ENCODE results near the gene DCAKD. TPM values are rescaled to one million over a fixed set of nuclear protein-coding genes. Genes with fewer than 3 reads are reported as not detected.

DCAKD gene
- total and polyA plus RNA-seq, 2 experiments from 2014 or later: 60.6 to 113 TPM

GRCh38 chr17:45032174-45032541, 19.3 kb downstream of the DCAKD start:
- Histone ChIP-seq H3K4me3 (no peak overlapping the region), H3K9me3 (ENCODE audit: low read depth) (no peaks in the 10 kb centered on the region), H3K4me1 (ENCODE audit: low read depth) (peaks cover 5% of the 10 kb centered on the region), H3K27ac (peak overlapping the region; percentile 59), H3K27me3 (no peaks in the 10 kb centered on the region), H3K36me3 (peaks cover 10% of the 10 kb centered on the region)
- no peak for DNase-seq (ENCODE audit: low read depth in 1 of 2, low spot score in 1 of 2)
- no peak for TF ChIP-seq CTCF (IDR thresholded peaks at IDR 0.05; ENCODE audit: low read depth, low read length)

- Histone ChIP-seq H3K36me3 (peaks cover 10% of the 10 kb centered on the region), H3K4me1 (ENCODE audit: low read depth) (peaks cover 5% of the 10 kb centered on the region), H3K27ac (peak overlapping the region; percentile 59), H3K27me3 (no peaks in the 10 kb centered on the region), H3K4me3 (no peak overlapping the region), H3K9me3 (ENCODE audit: low read depth) (no peaks in the 10 kb centered on the region)
- DNase-seq (ENCODE audit: low read depth in 1 of 2, low spot score in 1 of 2): peak in 1 of 2 donors; percentile 42
- TF ChIP-seq CTCF (IDR thresholded peaks at IDR 0.05; ENCODE audit: low read depth, low read length): no peak
Measured at GRCh38 chr17:45031231-45032173, 19.9 kb downstream of the DCAKD start.

GRCh38 chr17:45030733-45031132, 20.7 kb downstream of the DCAKD start:
- H3K27ac ChIP-seq: no peak overlapping the region
- no peak overlapping the region for H3K4me3 ChIP-seq
- no peak for TF ChIP-seq CTCF (IDR thresholded peaks at IDR 0.05; ENCODE audit: low read depth, low read length)
- DNase-seq (ENCODE audit: low read depth in 1 of 2, low spot score in 1 of 2): no peak
- no peaks in the 10 kb centered on the region for H3K9me3 ChIP-seq (ENCODE audit: low read depth)
- no peaks in the 10 kb centered on the region for H3K27me3 ChIP-seq
- H3K4me1 ChIP-seq (ENCODE audit: low read depth): peaks cover 5% of the 10 kb centered on the region
- peaks cover 10% of the 10 kb centered on the region for H3K36me3 ChIP-seq

- no peak for TF ChIP-seq CTCF (IDR thresholded peaks at IDR 0.05; ENCODE audit: low read depth, low read length)
- Histone ChIP-seq H3K4me3 (no peak overlapping the region), H3K36me3 (peaks cover 10% of the 10 kb centered on the region), H3K4me1 (ENCODE audit: low read depth) (peaks cover 5% of the 10 kb centered on the region), H3K27me3 (no peaks in the 10 kb centered on the region), H3K9me3 (ENCODE audit: low read depth) (no peaks in the 10 kb centered on the region), H3K27ac (no peak overlapping the region)
- DNase-seq (ENCODE audit: low read depth in 1 of 2, low spot score in 1 of 2): no peak
Measured at GRCh38 chr17:45029758-45030423, 21.5 kb downstream of the DCAKD start.

- Histone ChIP-seq H3K9me3 (ENCODE audit: low read depth) (no peaks in the 10 kb centered on the region), H3K36me3 (peaks cover 10% of the 10 kb centered on the region), H3K27me3 (no peaks in the 10 kb centered on the region), H3K4me3 (no peak overlapping the region), H3K4me1 (ENCODE audit: low read depth) (peaks cover 5% of the 10 kb centered on the region), H3K27ac (no peak overlapping the region)
- no peak for DNase-seq (ENCODE audit: low read depth in 1 of 2, low spot score in 1 of 2)
- TF ChIP-seq CTCF (IDR thresholded peaks at IDR 0.05; ENCODE audit: low read depth, low read length): no peak
Measured at GRCh38 chr17:45029096-45029495, 22.3 kb downstream of the DCAKD start.

Measured in cardiac muscle cell (in vitro differentiated cells and primary cell).